Transverse colon (tissue), 1 donor: ENCODE data around the gene PCNX2.

Experiments
- EP300 ChIP-seq: sonication (generic); formaldehyde crosslinking; IDR thresholded peaks from one replicate; pipeline ENCODE4 v1.6.1; 2017; ENCODE audit warnings: antibody characterized with exemption, low read depth
- POLR2A ChIP-seq: fragments of 450-650 bp; IDR thresholded peaks from one replicate; pipeline ENCODE4 v1.6.1; 2016; ENCODE audit warnings: antibody characterized with exemption, mild to moderate bottlenecking, moderate library complexity

GRCh38 chr1:232983817-232984567, 311.5 kb downstream of the PCNX2 start:
- TF ChIP-seq POLR2A (no peak), EP300 (no peak)
